T-cell (primary cell): ENCODE data around the gene NAPEPLD. TPM values are rescaled to one million over a fixed set of nuclear protein-coding genes. Genes with fewer than 3 reads are reported as not detected.

ENCODE experiments used
- ATAC-seq, 4 experiments: fragments of 200-7000 bp in 3 of 4; fragments of 150-1000 bp in 1 of 4; cut with Tn5 transposase; replicated peaks in 1 of 4; 1 replicate in 3 of 4; 2 replicates in 1 of 4; pipeline ENCODE4 v1.10.0; 2021; ENCODE audit warnings: moderate library complexity in 3 of 4, mild to moderate bottlenecking in 2 of 4, moderate number of reproducible peaks in 1 of 4
- CTCF ChIA-PET, 2 donors: fragments of 300-600 bp; sonication (Branson Sonifier 250); formaldehyde crosslinking; loops; one replicate each; lab custom pipeline; 2022; ENCODE audit warnings: antibody characterized with exemption in 2 of 2; lab: Charles Lee
- POLR2A ChIA-PET, 2 donors: fragments of 300-600 bp; sonication (Branson Sonifier 250); formaldehyde crosslinking; loops; one replicate each; lab custom pipeline; 2022; ENCODE audit warnings: antibody characterized with exemption in 2 of 2; lab: Charles Lee
- DNase-seq, 35 experiments: peaks; one replicate each; pipeline versions ENCODE4 v3.0.0 to v3.0.0-alpha.2; 2013 to 2023
- H3K27ac ChIP-seq: one replicate; pipeline ENCODE4 v1.5.1; 2013; ENCODE audit warnings: low read length
- H3K27me3 ChIP-seq, 2 experiments: replicated peaks in 1 of 2; 1 replicate in 1 of 2; 2 replicates in 1 of 2; pipeline versions ENCODE4 v1.6.1 to v1.7.0; 2013; ENCODE audit warnings: low read length in 1 of 2, mixed read lengths in 1 of 2; ENCODE audit not compliant: control insufficient read depth in 2 of 2, insufficient read depth in 2 of 2; ENCODE audit errors: extremely low read depth in 1 of 2
- H3K36me3 ChIP-seq, 2 donors: 1 replicate in 1 of 2; 2 replicates in 1 of 2; pipeline versions ENCODE4 v1.6.1 to v1.7.0; 2013; ENCODE audit warnings: low read length in 1 of 2; ENCODE audit not compliant: control insufficient read depth in 2 of 2, insufficient read depth in 1 of 2; ENCODE audit errors: extremely low read depth in 1 of 2
- H3K4me1 ChIP-seq, 2 experiments: 1 replicate in 1 of 2; 2 replicates in 1 of 2; pipeline versions ENCODE4 v1.6.1 to v1.7.0; 2013; ENCODE audit warnings: low read length in 2 of 2, mixed read lengths in 1 of 2; ENCODE audit not compliant: insufficient read depth in 2 of 2, control insufficient read depth in 1 of 2; ENCODE audit errors: extremely low read depth in 1 of 2
- H3K4me3 ChIP-seq, 2 donors: 1 replicate in 1 of 2; 2 replicates in 1 of 2; pipeline versions ENCODE4 v1.5.1 to v1.7.0; 2013; ENCODE audit warnings: mild to moderate bottlenecking in 2 of 2, low read length in 1 of 2, moderate library complexity in 1 of 2; ENCODE audit not compliant: control insufficient read depth in 1 of 2; ENCODE audit errors: extremely low read depth in 1 of 2
- H3K9me3 ChIP-seq: 2 replicates; pipeline ENCODE4 v1.7.0; 2013
- H3K27ac Mint-ChIP-seq, 2 donors: one replicate each; pipeline ENCODE4 v1.8.0; 2020 to 2021; ENCODE audit warnings: mild to moderate bottlenecking in 2 of 2, mixed read lengths in 2 of 2
- H3K27me3 Mint-ChIP-seq, 2 donors: one replicate each; pipeline ENCODE4 v1.8.0; 2021 to 2022; ENCODE audit warnings: mixed read lengths in 2 of 2
- H3K36me3 Mint-ChIP-seq: one replicate; pipeline ENCODE4 v1.8.0; 2021; ENCODE audit warnings: mixed read lengths
- H3K4me1 Mint-ChIP-seq, 3 donors: one replicate each; pipeline ENCODE4 v1.8.0; 2020 to 2022; ENCODE audit warnings: mixed read lengths in 3 of 3, mild to moderate bottlenecking in 1 of 3
- H3K4me3 Mint-ChIP-seq, 3 donors: one replicate each; pipeline ENCODE4 v1.8.0; 2020 to 2022; ENCODE audit warnings: mild to moderate bottlenecking in 3 of 3, mixed read lengths in 3 of 3, moderate library complexity in 3 of 3
- H3K9me3 Mint-ChIP-seq, 3 donors: one replicate each; pipeline ENCODE4 v1.8.0; 2020 to 2022; ENCODE audit warnings: mixed read lengths in 3 of 3
- WGBS: methylation state at CpG from one replicate; pipeline ENCODE4 v1.1.5; 2013; ENCODE audit warnings: missing lambda C conversion rate; ENCODE audit not compliant: insufficient coverage; 5-methylcytosine and 5-hydroxymethylcytosine counted together
- total RNA-seq, 35 experiments: library from RNA in 6 of 35; stranded (reverse) in 6 of 35; fragments of 120-200 nt in 1 of 35; gene quantifications; one replicate each; pipeline versions ENCODE4 v1.2.1 to v1.2.4 and lab custom pipeline; 2013 to 2026

Gene NAPEPLD
- total RNA-seq, 5 donors from 2014 or later (not counting 1 experiment from before 2014, with no cell fraction given), result 5.4 to 19.1 (median 15.8) TPM

- Mint-ChIP-seq H3K27me3 (no peaks in the 10 kb centered on the region), H3K4me3 (no peak overlapping the region), H3K4me1 (peaks cover 0 to 10% (median 2%) of the 10 kb centered on the region in 3 donors), H3K9me3 (no peaks in the 10 kb centered on the region), H3K27ac (no peak overlapping the region), H3K36me3 (peaks cover 58% of the 10 kb centered on the region)
- Histone ChIP-seq H3K9me3 (no peaks in the 10 kb centered on the region), H3K36me3 (peaks cover 15 to 36% of the 10 kb centered on the region in 2 donors), H3K27me3 (no peaks in the 10 kb centered on the region), H3K27ac (no peak overlapping the region), H3K4me3 (no peak overlapping the region), H3K4me1 (no peaks in the 10 kb centered on the region)
- ChIA-PET POLR2A (no interaction called here), CTCF (no interaction called here)
- no peak for DNase-seq
- no CpG with 5 or more reads among the region's 6 CpGs for WGBS
- ATAC-seq, result no peak
These were observed 24.4 kb downstream of the NAPEPLD start for GRCh38 chr7:103124429-103124979.

- CTCF ChIA-PET, result no interaction called here
- POLR2A ChIA-PET, result no interaction called here
- H3K27me3 ChIP-seq, result no peaks in the 10 kb centered on the region
- no peaks in the 10 kb centered on the region for H3K4me1 ChIP-seq
- no peak overlapping the region for H3K27ac ChIP-seq
- no peaks in the 10 kb centered on the region for H3K27me3 Mint-ChIP-seq
- H3K4me3 Mint-ChIP-seq, result no peak overlapping the region
- H3K4me1 Mint-ChIP-seq, result peaks cover 0 to 10% (median 2%) of the 10 kb centered on the region in 3 donors
- no peak overlapping the region for H3K27ac Mint-ChIP-seq
- no peaks in the 10 kb centered on the region for H3K9me3 Mint-ChIP-seq
- peaks cover 59% of the 10 kb centered on the region for H3K36me3 Mint-ChIP-seq
- no peak overlapping the region for H3K4me3 ChIP-seq
- DNase-seq (no peak), ATAC-seq (no peak)
- H3K36me3 ChIP-seq, result peaks cover 10 to 38% of the 10 kb centered on the region in 2 donors
- no CpG with 5 or more reads among the region's 3 CpGs for WGBS
- H3K9me3 ChIP-seq, result no peaks in the 10 kb centered on the region
These were observed 25.4 kb downstream of the NAPEPLD start for GRCh38 chr7:103123529-103123928.

GRCh38 chr7:103121641-103122040 lies 27.3 kb downstream of the NAPEPLD start:
- Mint-ChIP-seq H3K4me1 (peaks cover 0 to 10% (median 2%) of the 10 kb centered on the region in 3 donors), H3K9me3 (no peaks in the 10 kb centered on the region), H3K4me3 (no peak overlapping the region), H3K36me3 (peaks cover 44% of the 10 kb centered on the region), H3K27me3 (no peaks in the 10 kb centered on the region), H3K27ac (no peak overlapping the region)
- Histone ChIP-seq H3K9me3 (no peaks in the 10 kb centered on the region), H3K4me3 (no peak overlapping the region), H3K27me3 (no peaks in the 10 kb centered on the region), H3K4me1 (no peaks in the 10 kb centered on the region), H3K27ac (no peak overlapping the region), H3K36me3 (peaks cover 6 to 25% of the 10 kb centered on the region in 2 donors)
- ATAC-seq, result no peak
- ChIA-PET CTCF (no interaction called here), POLR2A (no interaction called here)
- DNase-seq, result no peak

GRCh38 chr7:103120362-103120761 lies 28.5 kb downstream of the NAPEPLD start:
- no peaks in the 10 kb centered on the region for H3K4me1 ChIP-seq
- DNase-seq (no peak), ATAC-seq (no peak)
- WGBS, result no CpG with 5 or more reads among the region's 1 CpG
- H3K4me3 ChIP-seq, result no peak overlapping the region
- H3K9me3 ChIP-seq, result no peaks in the 10 kb centered on the region
- H3K27me3 ChIP-seq, result no peaks in the 10 kb centered on the region
- Mint-ChIP-seq H3K4me3 (no peak overlapping the region), H3K4me1 (peaks cover 0 to 10% (median 2%) of the 10 kb centered on the region in 3 donors), H3K27ac (no peak overlapping the region), H3K27me3 (no peaks in the 10 kb centered on the region), H3K36me3 (peaks cover 37% of the 10 kb centered on the region), H3K9me3 (no peaks in the 10 kb centered on the region)
- CTCF ChIA-PET, result interaction anchor here (0.5 to 0.6 kb wide), 2 partner anchors 72 to 238 kb away, joined by 3 to 5 read pairs; no protein-coding TSS in a partner anchor
- H3K27ac ChIP-seq, result no peak overlapping the region
- peaks cover 6 to 19% of the 10 kb centered on the region in 2 donors for H3K36me3 ChIP-seq
- POLR2A ChIA-PET, result no interaction called here

GRCh38 chr7:103119791-103120291 lies 29.1 kb downstream of the NAPEPLD start:
- no peak for DNase-seq
- H3K27me3 Mint-ChIP-seq, result no peaks in the 10 kb centered on the region
- Histone ChIP-seq H3K27me3 (no peaks in the 10 kb centered on the region), H3K4me1 (no peaks in the 10 kb centered on the region), H3K27ac (no peak overlapping the region), H3K36me3 (peaks cover 6 to 23% of the 10 kb centered on the region in 2 donors), H3K4me3 (no peak overlapping the region), H3K9me3 (no peaks in the 10 kb centered on the region)
- H3K4me3 Mint-ChIP-seq, result no peak overlapping the region
- H3K9me3 Mint-ChIP-seq, result no peaks in the 10 kb centered on the region
- no peak for ATAC-seq
- peaks cover 42% of the 10 kb centered on the region for H3K36me3 Mint-ChIP-seq
- H3K27ac Mint-ChIP-seq, result no peak overlapping the region
- no CpG with 5 or more reads among the region's 11 CpGs for WGBS
- CTCF ChIA-PET, result interaction anchor here in 1 of 2 donors (0.6 kb wide), 1 partner anchor 239 kb away, joined by 5 read pairs; no protein-coding TSS in a partner anchor
- peaks cover 0 to 10% (median 2%) of the 10 kb centered on the region in 3 donors for H3K4me1 Mint-ChIP-seq
- POLR2A ChIA-PET, result no interaction called here

- Mint-ChIP-seq H3K36me3 (peaks cover 55% of the 10 kb centered on the region), H3K4me3 (no peak overlapping the region), H3K27ac (no peak overlapping the region), H3K9me3 (peaks cover 3 to 5% (median 4%) of the 10 kb centered on the region in 3 donors), H3K27me3 (no peaks in the 10 kb centered on the region), H3K4me1 (peaks cover 0 to 16% (median 0%) of the 10 kb centered on the region in 3 donors)
- no peak for ATAC-seq
- ChIA-PET POLR2A (no interaction called here), CTCF (no interaction called here)
- Histone ChIP-seq H3K27me3 (no peaks in the 10 kb centered on the region), H3K27ac (no peak overlapping the region), H3K36me3 (peaks cover 6 to 16% of the 10 kb centered on the region in 2 donors), H3K4me1 (no peaks in the 10 kb centered on the region), H3K4me3 (no peak overlapping the region), H3K9me3 (no peaks in the 10 kb centered on the region)
- DNase-seq, result no peak
- WGBS, result no CpG with 5 or more reads among the region's 2 CpGs
These were observed 31.4 kb downstream of the NAPEPLD start for GRCh38 chr7:103117465-103117864.
